IMR-90 (cell line): ENCODE measurements around the gene LRRC8E. TPM values are rescaled to one million over a fixed set of nuclear protein-coding genes. Genes with fewer than 3 reads are reported as not detected.

Experiments used
- ATAC-seq: fragments of 200-7000 bp; cut with Tn5 transposase; 2 replicates; pipeline ENCODE4 v1.9.1; 2020; ENCODE audit warnings: low read depth, mild to moderate bottlenecking, moderate library complexity
- BruUV-seq: library from RNA; stranded (reverse); fragments of 400-500 nt; replicated peaks from 2 replicates; lab custom pipeline; 2021; lab: Mats Ljungman, UMichigan
- CTCF ChIA-PET: fragments of 300-600 bp; formaldehyde crosslinking; extraction: SDS; loops from one replicate; lab custom pipeline; 2021; ENCODE audit warnings: antibody characterized with exemption; lab: Yijun Ruan, JAX
- POLR2A ChIA-PET: fragments of 300-600 bp; sonication (Branson Sonifier 250); formaldehyde crosslinking; loops from one replicate; lab custom pipeline; 2022; ENCODE audit warnings: antibody characterized with exemption; ENCODE audit not compliant: unreplicated experiment; lab: Charles Lee
- DNase-seq: peaks from one replicate; pipeline ENCODE4 v3.0.0; 2013
- H2AFZ ChIP-seq: replicated peaks from 2 replicates; pipeline ENCODE3; 2013; ENCODE audit warnings: low read length, mild to moderate bottlenecking; ENCODE audit not compliant: poor library complexity
- H2AK5ac ChIP-seq: 2 replicates; pipeline ENCODE4 v1.6.1; 2013; ENCODE audit warnings: low read depth, low read length, inconsistent platforms
- H2AK9ac ChIP-seq: replicated peaks from 2 replicates; pipeline ENCODE3; 2013; ENCODE audit warnings: mild to moderate bottlenecking, low read depth, low read length, moderate library complexity; ENCODE audit not compliant: poor library complexity
- H2BK120ac ChIP-seq: 2 replicates; pipeline ENCODE4 v1.6.1; 2013; ENCODE audit warnings: low read depth, low read length, inconsistent platforms
- H2BK15ac ChIP-seq: 3 replicates; pipeline ENCODE4 v1.6.1; 2013; ENCODE audit warnings: low read depth, low read length, inconsistent platforms
- H2BK20ac ChIP-seq: 2 replicates; pipeline ENCODE4 v1.6.1; 2013; ENCODE audit warnings: low read depth, mild to moderate bottlenecking, inconsistent platforms, low read length, moderate library complexity
- H2BK5ac ChIP-seq: 2 replicates; pipeline ENCODE4 v1.6.1; 2013; ENCODE audit warnings: mild to moderate bottlenecking, low read depth, low read length, inconsistent platforms; ENCODE audit not compliant: poor library complexity, severe bottlenecking
- H3K14ac ChIP-seq: replicated peaks from 2 replicates; pipeline ENCODE4 v1.6.1; 2013; ENCODE audit warnings: low read depth, low read length, inconsistent platforms
- H3K18ac ChIP-seq: 2 replicates; pipeline ENCODE4 v1.6.1; 2013; ENCODE audit warnings: low read depth, low read length, control low read depth
- H3K23ac ChIP-seq: 2 replicates; pipeline ENCODE4 v1.6.1; 2013; ENCODE audit warnings: low read depth, low read length, inconsistent platforms
- H3K27ac ChIP-seq: 2 replicates; pipeline ENCODE4 v1.5.1; 2013; ENCODE audit warnings: mild to moderate bottlenecking, control low read depth, low read length; ENCODE audit not compliant: insufficient read depth
- H3K27me3 ChIP-seq: 2 replicates; pipeline ENCODE4 v1.6.1; 2013; ENCODE audit warnings: low read length; ENCODE audit not compliant: control insufficient read depth, insufficient read depth
- H3K36me3 ChIP-seq: 2 replicates; pipeline ENCODE4 v1.6.1; 2013; ENCODE audit warnings: low read length, mixed read lengths; ENCODE audit not compliant: control insufficient read depth, insufficient read depth
- H3K4ac ChIP-seq: 2 replicates; pipeline ENCODE4 v1.6.1; 2013; ENCODE audit warnings: low read depth, low read length, inconsistent platforms
- H3K4me1 ChIP-seq: 2 replicates; pipeline ENCODE4 v1.6.1; 2013; ENCODE audit warnings: low read length, mixed read lengths; ENCODE audit not compliant: control insufficient read depth, insufficient read depth
- H3K4me2 ChIP-seq: 2 replicates; pipeline ENCODE4 v1.6.1; 2013; ENCODE audit warnings: low read depth, mild to moderate bottlenecking, control low read depth, low read length, moderate library complexity
- H3K4me3 ChIP-seq: 2 replicates; pipeline ENCODE4 v1.5.1; 2013; ENCODE audit warnings: low read depth, mild to moderate bottlenecking, control low read depth, low read length, moderate library complexity; ENCODE audit not compliant: insufficient read depth
- H3K56ac ChIP-seq: 2 replicates; pipeline ENCODE4 v1.6.1; 2013; ENCODE audit warnings: low read length, inconsistent platforms; ENCODE audit not compliant: insufficient read depth; ENCODE audit errors: extremely low read depth
- H3K79me1 ChIP-seq, 2 experiments: 2 replicates each; pipeline ENCODE4 v1.6.1; 2013; ENCODE audit warnings: low read length in 2 of 2, inconsistent platforms in 1 of 2, low read depth in 1 of 2
- H3K9ac ChIP-seq: 2 replicates; pipeline ENCODE4 v1.6.1; 2013; ENCODE audit warnings: low read depth, low read length, control low read depth
- H3K9me1 ChIP-seq: 2 replicates; pipeline ENCODE4 v1.6.1; 2013; ENCODE audit warnings: low read length, inconsistent platforms; ENCODE audit not compliant: insufficient read depth
- H3K9me3 ChIP-seq: 2 replicates; pipeline ENCODE4 v1.6.1; 2013; ENCODE audit warnings: low read length; ENCODE audit not compliant: control insufficient read depth, insufficient read depth
- H4K20me1 ChIP-seq: 2 replicates; pipeline ENCODE4 v1.6.1; 2013; ENCODE audit warnings: low read length, inconsistent platforms; ENCODE audit not compliant: insufficient read depth
- H4K5ac ChIP-seq: 2 replicates; pipeline ENCODE4 v1.6.1; 2013; ENCODE audit warnings: mild to moderate bottlenecking, low read depth, low read length, control low read depth
- H4K8ac ChIP-seq, 2 experiments: 2 replicates each; pipeline ENCODE4 v1.6.1; 2013; ENCODE audit warnings: low read depth in 2 of 2, low read length in 2 of 2, control low read depth in 1 of 2, inconsistent platforms in 1 of 2
- H4K91ac ChIP-seq: 2 replicates; pipeline ENCODE4 v1.6.1; 2013; ENCODE audit warnings: low read depth, low read length, inconsistent platforms; ENCODE audit not compliant: insufficient read depth
- CHD1 ChIP-seq: IDR thresholded peaks from 2 replicates; pipeline ENCODE4 v1.6.1; 2012; ENCODE audit warnings: low read depth, low read length, improper control_type of control experiment
- MAFK ChIP-seq: IDR thresholded peaks from 2 replicates; pipeline ENCODE4 v1.6.1; 2012; ENCODE audit warnings: low read depth, low read length, improper control_type of control experiment
- MAZ ChIP-seq: IDR thresholded peaks from 2 replicates; pipeline ENCODE4 v1.6.1; 2012; ENCODE audit warnings: low read depth, mild to moderate bottlenecking, low read length, improper control_type of control experiment, moderate library complexity, borderline replicate concordance
- RAD21 ChIP-seq: IDR thresholded peaks from 2 replicates; pipeline ENCODE4 v1.6.1; 2012; ENCODE audit warnings: low read length, improper control_type of control experiment
- RCOR1 ChIP-seq: IDR thresholded peaks from 2 replicates; pipeline ENCODE4 v1.6.1; 2012; ENCODE audit warnings: mild to moderate bottlenecking, low read length, improper control_type of control experiment; ENCODE audit not compliant: insufficient replicate concordance
- RFX5 ChIP-seq: IDR thresholded peaks from 2 replicates; pipeline ENCODE4 v1.8.0; 2012; ENCODE audit warnings: low read depth, mild to moderate bottlenecking, low read length, moderate library complexity
- SMC3 ChIP-seq: fragments of 150-350 bp; IDR thresholded peaks from 2 replicates; pipeline ENCODE4 v1.6.1; 2016; ENCODE audit warnings: low read depth, mild to moderate bottlenecking, antibody characterized with exemption, low read length, moderate library complexity
- WGBS, 2 experiments: methylation state at CpG; one replicate each; pipeline versions ENCODE4 v1.1.5 to v1.1.7; 2013; ENCODE audit warnings: missing lambda C conversion rate in 2 of 2; ENCODE audit not compliant: insufficient read length in 1 of 2; ENCODE audit errors: extremely low coverage in 2 of 2; 5-methylcytosine and 5-hydroxymethylcytosine counted together
- dilution Hi-C: fragments of 300-500 bp; cut with HindIII; formaldehyde crosslinking; loops from one replicate; pipeline ENCODE4 v1.14.3; 2018; ENCODE audit warnings: low sequenced_read_pairs; ENCODE audit not compliant: unreplicated experiment
- in situ Hi-C: fragments of 300-500 bp; cut with MboI; formaldehyde crosslinking; loops from 3 replicates; pipeline ENCODE4 v1.14.3; 2019; ENCODE audit warnings: low sequenced_read_pairs, inconsistent platforms, mixed read lengths
- intact Hi-C: fragments of 100-400 bp; cut with micrococcal nuclease; formaldehyde crosslinking; loops from 2 replicates; pipeline ENCODE4 v1.10.0; 2022
- polyA plus RNA-seq, 3 experiments: library from polyadenylated mRNA; depleted of rRNA; stranded (reverse); fragments of >200 nt; gene quantifications; 2 replicates each; pipeline ENCODE4 v1.2.3, GENCODE V29; 2012; ENCODE audit warnings: low replicate concordance in 1 of 3
- total RNA-seq: library from RNA; depleted of rRNA; stranded (reverse); fragments of >200 nt; gene quantifications from 2 replicates; pipeline ENCODE4 v1.2.3, GENCODE V29; 2012
- TF ChIP-seq, protein P1 (sequence below): conservative IDR thresholded peaks from 2 replicates; pipeline ENCODE4 v1.5.1; 2012; ENCODE audit warnings: mild to moderate bottlenecking, low read depth, low read length, improper control_type of control experiment

The LRRC8E gene
- total and polyA plus RNA-seq, 2 of the 4 experiments (the other 2 are of a cell fraction): 6.4 to 7.2 TPM

DNA sequence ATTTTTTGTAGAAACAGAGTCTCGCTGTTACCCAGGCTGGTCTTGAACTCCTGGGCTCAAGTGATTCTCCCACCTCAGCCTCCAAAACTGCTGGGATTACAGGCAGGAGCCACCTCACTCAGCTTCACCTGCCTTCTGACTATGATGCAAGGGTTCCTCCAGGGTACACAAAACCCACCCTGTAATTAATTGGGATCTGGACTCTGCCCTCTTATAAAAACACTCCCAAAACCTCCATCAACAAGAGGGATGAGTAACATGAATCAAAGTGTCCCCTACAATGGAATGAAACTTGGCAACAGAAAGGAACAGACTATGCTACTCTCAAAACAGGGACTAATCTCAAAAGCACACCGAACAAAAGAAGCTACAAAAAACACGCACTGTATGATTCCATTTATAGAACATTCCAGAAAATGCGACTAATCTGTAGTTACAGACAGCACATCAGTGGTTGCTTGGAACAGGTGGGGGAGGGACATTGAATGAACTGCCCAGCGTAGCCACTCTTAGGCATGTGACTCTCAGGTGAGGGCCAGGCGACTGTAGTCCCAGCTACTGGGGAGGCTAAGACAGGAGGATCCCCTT lies 11.0 kb upstream of the LRRC8E start:
- no peak overlapping the region for H3K23ac ChIP-seq
- H3K27ac ChIP-seq: no peak overlapping the region
- H4K8ac ChIP-seq: no peak overlapping the region
- H3K36me3 ChIP-seq: no peaks in the 10 kb centered on the region
- no peak for TF ChIP-seq CHD1
- no peak for TF ChIP-seq SMC3
- TF ChIP-seq MAFK: no peak
- TF ChIP-seq RAD21: no peak
- no peak for TF ChIP-seq MAZ
- TF ChIP-seq, protein P1, sequence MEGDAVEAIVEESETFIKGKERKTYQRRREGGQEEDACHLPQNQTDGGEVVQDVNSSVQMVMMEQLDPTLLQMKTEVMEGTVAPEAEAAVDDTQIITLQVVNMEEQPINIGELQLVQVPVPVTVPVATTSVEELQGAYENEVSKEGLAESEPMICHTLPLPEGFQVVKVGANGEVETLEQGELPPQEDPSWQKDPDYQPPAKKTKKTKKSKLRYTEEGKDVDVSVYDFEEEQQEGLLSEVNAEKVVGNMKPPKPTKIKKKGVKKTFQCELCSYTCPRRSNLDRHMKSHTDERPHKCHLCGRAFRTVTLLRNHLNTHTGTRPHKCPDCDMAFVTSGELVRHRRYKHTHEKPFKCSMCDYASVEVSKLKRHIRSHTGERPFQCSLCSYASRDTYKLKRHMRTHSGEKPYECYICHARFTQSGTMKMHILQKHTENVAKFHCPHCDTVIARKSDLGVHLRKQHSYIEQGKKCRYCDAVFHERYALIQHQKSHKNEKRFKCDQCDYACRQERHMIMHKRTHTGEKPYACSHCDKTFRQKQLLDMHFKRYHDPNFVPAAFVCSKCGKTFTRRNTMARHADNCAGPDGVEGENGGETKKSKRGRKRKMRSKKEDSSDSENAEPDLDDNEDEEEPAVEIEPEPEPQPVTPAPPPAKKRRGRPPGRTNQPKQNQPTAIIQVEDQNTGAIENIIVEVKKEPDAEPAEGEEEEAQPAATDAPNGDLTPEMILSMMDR: no peak
- TF ChIP-seq RCOR1: no peak
- no peak for TF ChIP-seq RFX5
- no peak overlapping the region for H2AFZ ChIP-seq
- H2AK5ac ChIP-seq: no peak overlapping the region
- peaks cover 4% of the 10 kb centered on the region; the same call in 1 of the 2 replicates for H3K4me1 ChIP-seq
- H4K20me1 ChIP-seq: no peaks in the 10 kb centered on the region
- no peak overlapping the region for H2AK9ac ChIP-seq
- H3K18ac ChIP-seq: no peak overlapping the region
- no TSS peak for BruUV-seq
- H3K9me3 ChIP-seq: no peaks in the 10 kb centered on the region
- H2BK120ac ChIP-seq: no peak overlapping the region
- ChIA-PET POLR2A (no interaction called here), CTCF (interaction anchor here (0.8 kb wide), 1 partner anchor 8 kb away, joined by 4 read pairs; no protein-coding TSS in a partner anchor)
- no peaks in the 10 kb centered on the region for H3K9me1 ChIP-seq
- no peak overlapping the region for H3K4me2 ChIP-seq
- H2BK5ac ChIP-seq: no peak overlapping the region
- in situ Hi-C loops (no loop called here), dilution Hi-C loops (no loop called here), intact Hi-C loops (no loop called here)
- no peak overlapping the region for H3K4ac ChIP-seq
- no peak overlapping the region for H3K4me3 ChIP-seq
- no peaks in the 10 kb centered on the region for H3K79me1 ChIP-seq
- H4K5ac ChIP-seq: no peak overlapping the region
- H3K27me3 ChIP-seq: peaks cover 32% of the 10 kb centered on the region
- H2BK15ac ChIP-seq: no peak overlapping the region
- WGBS, 2 experiments: 100% methylated on average over 1 of the region's 6 CpGs; no CpG with 5 or more reads in 1 of the 2 experiments
- no peak overlapping the region for H4K91ac ChIP-seq
- H3K56ac ChIP-seq: no peak overlapping the region
- ATAC-seq (no peak), DNase-seq (no peak)
- H3K14ac ChIP-seq: no peak overlapping the region
- no peak overlapping the region for H3K9ac ChIP-seq
- no peak overlapping the region for H2BK20ac ChIP-seq
